Bronchial epithelial cell (primary cell): Measurements from ENCODE around the gene FAM83D. TPM values are rescaled to one million over a fixed set of nuclear protein-coding genes. Genes with fewer than 3 reads are reported as not detected.

Source experiments
- DNase-seq: peaks from one replicate; pipeline ENCODE4 v3.0.0-alpha.2; 2010; ENCODE audit warnings: low read depth
- FAIRE-seq: peaks from 2 replicates; lab custom pipeline; 2011; peaks lifted over from hg19 to GRCh38; lab: Jason Lieb, UNC
- H3K27me3 ChIP-seq: 2 replicates; pipeline ENCODE4 v1.5.1; 2011; ENCODE audit warnings: low read length; ENCODE audit not compliant: control insufficient read depth, insufficient read depth
- H3K36me3 ChIP-seq: 2 replicates; pipeline ENCODE4 v1.5.1; 2011; ENCODE audit warnings: low read length; ENCODE audit not compliant: control insufficient read depth, insufficient read depth
- H3K4me3 ChIP-seq: 2 replicates; pipeline ENCODE4 v1.5.1; 2011; ENCODE audit warnings: mild to moderate bottlenecking, low read depth, low read length, control low read depth
- total RNA-seq: library from RNA; depleted of rRNA; stranded (reverse); fragments of >200 nt; gene quantifications from 2 replicates; pipeline ENCODE4 v1.2.1, GENCODE V29; 2014
- TF ChIP-seq, protein P1 (sequence below): IDR thresholded peaks from 2 replicates; pipeline ENCODE4 v1.5.1; 2011; ENCODE audit warnings: mild to moderate bottlenecking, moderate library complexity, low read length, control low read depth, inconsistent platforms; ENCODE audit not compliant: insufficient read depth, severe bottlenecking

FAM83D gene
- total RNA-seq, 1 donor from 2014 or later, result 2.6 TPM

DNA sequence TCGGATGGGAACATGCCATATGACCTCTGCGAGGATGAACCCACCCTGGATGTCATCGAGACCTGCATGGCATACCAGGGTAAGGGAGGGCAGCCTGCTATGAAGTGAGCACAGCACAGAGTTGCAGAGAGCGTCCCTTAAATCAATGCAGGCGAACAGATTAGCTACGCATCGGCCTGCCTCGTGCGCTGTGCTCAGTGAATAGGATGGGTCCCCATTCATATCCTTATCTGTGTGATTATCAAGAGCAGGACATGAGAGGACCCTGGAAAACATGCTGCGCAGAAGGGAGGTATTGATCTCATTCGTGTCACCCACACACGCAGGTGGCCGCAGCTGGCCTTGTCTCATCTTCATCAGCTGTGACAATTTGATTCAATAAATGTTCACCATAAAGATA is 25.6 kb upstream of the FAM83D start:
- FAIRE-seq (no peak), DNase-seq (no peak)
- TF ChIP-seq, protein P1, sequence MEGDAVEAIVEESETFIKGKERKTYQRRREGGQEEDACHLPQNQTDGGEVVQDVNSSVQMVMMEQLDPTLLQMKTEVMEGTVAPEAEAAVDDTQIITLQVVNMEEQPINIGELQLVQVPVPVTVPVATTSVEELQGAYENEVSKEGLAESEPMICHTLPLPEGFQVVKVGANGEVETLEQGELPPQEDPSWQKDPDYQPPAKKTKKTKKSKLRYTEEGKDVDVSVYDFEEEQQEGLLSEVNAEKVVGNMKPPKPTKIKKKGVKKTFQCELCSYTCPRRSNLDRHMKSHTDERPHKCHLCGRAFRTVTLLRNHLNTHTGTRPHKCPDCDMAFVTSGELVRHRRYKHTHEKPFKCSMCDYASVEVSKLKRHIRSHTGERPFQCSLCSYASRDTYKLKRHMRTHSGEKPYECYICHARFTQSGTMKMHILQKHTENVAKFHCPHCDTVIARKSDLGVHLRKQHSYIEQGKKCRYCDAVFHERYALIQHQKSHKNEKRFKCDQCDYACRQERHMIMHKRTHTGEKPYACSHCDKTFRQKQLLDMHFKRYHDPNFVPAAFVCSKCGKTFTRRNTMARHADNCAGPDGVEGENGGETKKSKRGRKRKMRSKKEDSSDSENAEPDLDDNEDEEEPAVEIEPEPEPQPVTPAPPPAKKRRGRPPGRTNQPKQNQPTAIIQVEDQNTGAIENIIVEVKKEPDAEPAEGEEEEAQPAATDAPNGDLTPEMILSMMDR, result no peak
- Histone ChIP-seq H3K27me3 (no peaks in the 10 kb centered on the region), H3K4me3 (no peak overlapping the region), H3K36me3 (no peaks in the 10 kb centered on the region)

DNA sequence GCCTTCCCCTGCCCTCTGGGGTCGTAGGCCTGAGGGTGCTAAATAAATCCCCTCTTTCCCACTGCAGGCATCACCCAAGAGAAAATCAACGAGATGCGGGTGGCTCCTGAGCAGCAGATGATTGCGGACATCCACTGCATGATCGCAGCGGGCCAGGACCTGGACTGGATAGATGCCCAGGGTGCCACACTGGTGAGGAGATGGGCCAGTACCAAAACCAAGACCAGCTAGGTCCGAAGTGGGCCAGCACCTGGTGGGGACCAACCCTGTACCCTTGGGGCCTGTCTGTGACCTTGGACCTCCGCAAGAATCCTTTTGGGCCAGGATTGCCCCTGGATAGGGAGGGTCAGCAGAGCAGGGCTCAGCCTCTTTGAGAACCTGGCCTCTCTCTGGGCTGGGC is 23.6 kb upstream of the FAM83D start:
- TF ChIP-seq, protein P1, result no peak
- Histone ChIP-seq H3K4me3 (no peak overlapping the region), H3K27me3 (no peaks in the 10 kb centered on the region), H3K36me3 (no peaks in the 10 kb centered on the region)
- DNase-seq (no peak), FAIRE-seq (no peak)

DNA sequence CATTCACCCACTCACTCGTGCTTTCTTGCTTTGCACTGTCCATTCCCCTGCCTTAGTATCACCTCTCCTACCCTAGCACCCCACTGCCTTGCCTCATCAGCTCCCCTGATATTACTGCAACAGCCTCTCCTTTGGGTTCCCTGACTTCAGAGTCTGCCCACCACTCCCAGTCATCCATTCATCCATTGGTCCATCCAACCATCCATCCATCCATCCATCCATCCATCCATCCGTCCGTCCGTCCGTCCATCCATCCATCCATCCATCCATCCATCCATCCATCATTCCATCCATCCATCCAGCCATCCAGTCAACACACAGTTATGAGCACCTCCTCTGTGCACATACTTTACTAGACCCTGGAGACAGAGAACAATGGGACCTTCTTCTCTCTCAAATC is 22.9 kb upstream of the FAM83D start:
- Histone ChIP-seq H3K4me3 (no peak overlapping the region), H3K27me3 (no peaks in the 10 kb centered on the region), H3K36me3 (no peaks in the 10 kb centered on the region)
- DNase-seq, result no peak
- no peak for FAIRE-seq
- TF ChIP-seq, protein P1, result no peak

DNA sequence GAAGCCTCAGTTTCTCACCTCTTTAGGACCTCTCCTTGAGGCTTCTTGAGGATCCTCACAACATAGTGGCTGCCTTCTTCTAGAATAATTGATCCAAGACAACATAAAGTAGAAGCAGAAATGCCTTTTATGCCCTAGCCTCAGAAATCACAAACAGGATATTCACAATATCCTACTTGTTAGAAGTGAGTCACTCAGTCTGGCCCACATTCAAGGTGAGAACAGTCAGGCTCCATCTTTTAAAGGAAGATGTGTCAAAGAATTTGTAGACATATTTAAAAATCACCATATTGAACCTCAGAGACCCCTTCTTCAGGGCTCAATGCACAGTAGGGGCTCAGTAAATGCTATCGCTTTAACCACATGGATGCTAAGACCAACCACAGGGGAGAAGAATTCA is 20.8 kb upstream of the FAM83D start:
- DNase-seq, result peak; percentile 24
- TF ChIP-seq, protein P1, result no peak
- H3K4me3 ChIP-seq, result no peak overlapping the region
- H3K27me3 ChIP-seq, result no peaks in the 10 kb centered on the region
- FAIRE-seq, result no peak
- no peaks in the 10 kb centered on the region for H3K36me3 ChIP-seq

DNA sequence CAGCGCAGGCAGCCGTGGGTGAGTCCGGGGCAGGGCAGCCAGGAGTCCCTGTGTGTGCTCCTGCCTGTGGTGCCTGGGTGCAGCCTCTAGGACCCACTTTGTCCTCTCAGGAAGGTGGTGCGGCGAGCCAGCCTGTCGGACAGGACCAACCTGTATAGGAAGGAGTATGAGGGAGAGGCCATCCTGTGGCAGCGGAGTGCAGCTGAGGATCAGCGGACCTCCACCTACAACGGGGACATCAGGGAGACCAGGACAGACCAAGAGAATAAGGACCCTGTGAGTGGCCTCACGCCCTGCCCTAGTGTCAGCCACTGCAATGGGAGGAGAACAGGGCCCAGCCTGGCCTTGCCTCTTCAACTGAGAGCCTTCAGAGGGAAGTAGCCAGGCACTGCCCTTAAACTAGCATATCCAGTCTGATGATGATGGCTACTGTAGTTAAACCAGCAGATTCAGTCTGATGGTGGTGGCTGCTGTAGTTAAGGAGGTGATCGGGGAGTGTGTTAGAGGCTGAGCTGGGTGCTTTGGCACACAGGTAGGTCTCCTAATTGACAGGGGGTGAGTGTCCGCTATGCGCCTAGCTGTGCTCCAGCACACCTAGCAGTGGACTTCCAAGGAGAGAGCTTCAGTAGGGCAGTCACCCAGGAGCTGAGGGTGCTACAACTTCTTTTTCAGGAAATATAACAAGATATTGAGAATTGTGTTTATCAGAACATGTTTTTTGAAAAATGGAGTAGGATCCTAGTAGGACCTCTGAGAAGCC is 18.1 kb upstream of the FAM83D start:
- H3K36me3 ChIP-seq, result no peaks in the 10 kb centered on the region
- TF ChIP-seq, protein P1, result no peak
- no peak overlapping the region for H3K4me3 ChIP-seq
- DNase-seq (no peak), FAIRE-seq (no peak)
- no peaks in the 10 kb centered on the region for H3K27me3 ChIP-seq

DNA sequence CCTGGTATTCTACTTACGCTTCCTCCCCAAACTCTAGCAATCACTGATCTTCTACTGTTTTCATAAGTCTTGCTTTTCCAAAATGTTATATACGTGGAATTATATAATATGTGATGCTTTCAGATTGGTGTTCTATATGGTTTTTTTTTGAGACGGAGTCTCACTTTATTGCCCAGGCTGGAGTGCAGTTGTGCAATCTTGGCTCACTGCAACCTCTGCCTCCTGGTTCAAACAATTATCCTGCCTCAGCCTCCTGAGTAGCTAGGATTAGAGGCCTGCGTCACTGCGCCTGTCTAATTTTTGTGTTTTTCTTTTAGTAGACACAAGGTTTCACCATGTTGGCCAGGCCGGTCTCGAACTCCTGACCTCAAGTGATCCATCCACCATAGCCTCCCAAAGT is 10.9 kb upstream of the FAM83D start:
- DNase-seq (no peak), FAIRE-seq (no peak)
- no peak overlapping the region for H3K4me3 ChIP-seq
- peaks cover 2% of the 10 kb centered on the region for H3K27me3 ChIP-seq
- H3K36me3 ChIP-seq, result no peaks in the 10 kb centered on the region
- TF ChIP-seq, protein P1, result no peak
